SKM-1 treated with dmso at 0.1 percent for 144 hours (cell line): Measurements from ENCODE around the gene AP2M1.
A peak's percentile ranks its signal among the peaks of the same experiment; 100 is the strongest.

Experiments
- DNase-seq: peaks from one replicate; lab custom pipeline; 2025; ENCODE audit not compliant: unreplicated experiment; lab: John Stamatoyannopoulos, UW

The AP2M1 gene

GRCh38 chr3:184178521-184179138 lies 4.0 kb downstream of the AP2M1 start:
- no peak for DNase-seq

- DNase-seq, result no peak
Measured at GRCh38 chr3:184180165-184180564, 5.5 kb downstream of the AP2M1 start.

- DNase-seq, result no peak
Measured at GRCh38 chr3:184181596-184181995, 6.9 kb downstream of the AP2M1 start.

- no peak for DNase-seq
Measured at GRCh38 chr3:184183679-184184078, 9.0 kb downstream of the AP2M1 start.

- DNase-seq, result no peak
Measured at GRCh38 chr3:184184546-184185230, 10.0 kb downstream of the AP2M1 start.

GRCh38 chr3:184185461-184186183 lies 11.0 kb downstream of the AP2M1 start:
- peak; percentile 96 for DNase-seq

- no peak for DNase-seq
Measured at GRCh38 chr3:184186184-184186901, 11.7 kb downstream of the AP2M1 start, which contains the start of gene ABCF3. ABCF3 (plus strand) TSS chr3:184186199; CDS start chr3:184186208, 9 bp downstream.

GRCh38 chr3:184186902-184187207 lies 12.2 kb downstream of the AP2M1 start:
- no peak for DNase-seq

- DNase-seq, result no peak
Measured at GRCh38 chr3:184188080-184188479, 13.4 kb downstream of the AP2M1 start.

- no peak for DNase-seq
Measured at GRCh38 chr3:184189421-184189820, 14.8 kb downstream of the AP2M1 start.

- DNase-seq, result no peak
Measured at GRCh38 chr3:184192889-184193288, 18.2 kb downstream of the AP2M1 start.

- no peak for DNase-seq
Measured at GRCh38 chr3:184193991-184194539, 19.4 kb downstream of the AP2M1 start.

GRCh38 chr3:184196536-184196935 lies 21.9 kb downstream of the AP2M1 start:
- no peak for DNase-seq

GRCh38 chr3:184198509-184198908 lies 23.9 kb downstream of the AP2M1 start:
- DNase-seq, result no peak

GRCh38 chr3:184200825-184201224 lies 26.2 kb downstream of the AP2M1 start:
- DNase-seq, result no peak

GRCh38 chr3:184203526-184203925 lies 28.9 kb downstream of the AP2M1 start:
- DNase-seq, result no peak

- no peak for DNase-seq
Measured at GRCh38 chr3:184209146-184209923, 34.7 kb downstream of the AP2M1 start.

GRCh38 chr3:184211297-184211696 lies 36.6 kb downstream of the AP2M1 start:
- no peak for DNase-seq

GRCh38 chr3:184211718-184212117 lies 37.1 kb downstream of the AP2M1 start:
- no peak for DNase-seq

- DNase-seq, result no peak
Measured at GRCh38 chr3:184218814-184219213, 44.2 kb downstream of the AP2M1 start.

- no peak for DNase-seq
Measured at GRCh38 chr3:184222521-184222920, 47.9 kb downstream of the AP2M1 start.
